Right cardiac atrium (tissue), 5 donors: ENCODE data around the gene GSTA3. TPM values are rescaled to one million over a fixed set of nuclear protein-coding genes. Genes with fewer than 3 reads are reported as not detected.
A peak's percentile ranks its signal among the peaks of the same experiment; 100 is the strongest.
"Not testable (repeated sequence)": the region's sequence is repeated elsewhere in the genome, so short reads cannot be mapped to it uniquely, and the experiment has no call there.

Experiments used
- ATAC-seq, 2 donors: fragments of 200-7000 bp; cut with Tn5 transposase; one replicate each; pipeline versions ENCODE4 v1.8.0 to v1.9.1; 2020; ENCODE audit warnings: moderate library complexity in 2 of 2, mild to moderate bottlenecking in 1 of 2
- DNase-seq, 3 donors: peaks; one replicate each; pipeline ENCODE4 v3.0.0-alpha.2; 2020
- H3K27ac ChIP-seq: one replicate; pipeline ENCODE4 v1.5.1; 2013; ENCODE audit warnings: mild to moderate bottlenecking, low read length, control low read depth, moderate library complexity
- H3K27me3 ChIP-seq: one replicate; pipeline ENCODE4 v1.6.1; 2013; ENCODE audit not compliant: control insufficient read depth, insufficient read depth
- H3K4me1 ChIP-seq: one replicate; pipeline ENCODE4 v1.6.1; 2013; ENCODE audit warnings: low read length; ENCODE audit not compliant: control insufficient read depth, insufficient read depth
- H3K4me3 ChIP-seq: one replicate; pipeline ENCODE4 v1.5.1; 2013; ENCODE audit warnings: low read length, control low read depth
- H3K9me3 ChIP-seq: one replicate; pipeline ENCODE4 v1.6.1; 2013; ENCODE audit warnings: low read length; ENCODE audit not compliant: control insufficient read depth
- WGBS: extraction: QIAGEN DNeasy Blood & Tissue Kit; methylation state at CpG from one replicate; pipeline ENCODE4 v1.1.7; 2013; 5-methylcytosine and 5-hydroxymethylcytosine counted together
- intact Hi-C, 4 donors: fragments of 100-400 bp; cut with DNase I; formaldehyde crosslinking; loops; one replicate each; pipeline versions ENCODE4 v1.11.0 to v1.14.0; 2022 to 2023
- polyA plus RNA-seq: library from polyadenylated mRNA; stranded (reverse); fragments of 200-250 nt; gene quantifications from one replicate; pipeline ENCODE4 v1.2.3, GENCODE V29; 2013
- total RNA-seq, 4 donors: library from RNA; stranded (reverse); fragmentation: NEBNext Ultra II Directional; extraction: Animal tissue kit (Norgen Biotek cat#: 25700); gene quantifications; one replicate each; pipeline ENCODE4 v1.2.1, GENCODE V29; 2021
- donor health status: healthy with polysubstance abuse.
- donor health status: DM: no; HTN: yes; CAD: no.
- donor health status: DM: no; HTN: no; CAD: no.
- donor health status: DM: no; HTN: yes; CAD: no; lungs with severe emphysema.
- donor health status: DM: yes; HTN: yes; CAD: no.

GSTA3 gene
- total and polyA plus RNA-seq, 5 donors = not detected

DNA sequence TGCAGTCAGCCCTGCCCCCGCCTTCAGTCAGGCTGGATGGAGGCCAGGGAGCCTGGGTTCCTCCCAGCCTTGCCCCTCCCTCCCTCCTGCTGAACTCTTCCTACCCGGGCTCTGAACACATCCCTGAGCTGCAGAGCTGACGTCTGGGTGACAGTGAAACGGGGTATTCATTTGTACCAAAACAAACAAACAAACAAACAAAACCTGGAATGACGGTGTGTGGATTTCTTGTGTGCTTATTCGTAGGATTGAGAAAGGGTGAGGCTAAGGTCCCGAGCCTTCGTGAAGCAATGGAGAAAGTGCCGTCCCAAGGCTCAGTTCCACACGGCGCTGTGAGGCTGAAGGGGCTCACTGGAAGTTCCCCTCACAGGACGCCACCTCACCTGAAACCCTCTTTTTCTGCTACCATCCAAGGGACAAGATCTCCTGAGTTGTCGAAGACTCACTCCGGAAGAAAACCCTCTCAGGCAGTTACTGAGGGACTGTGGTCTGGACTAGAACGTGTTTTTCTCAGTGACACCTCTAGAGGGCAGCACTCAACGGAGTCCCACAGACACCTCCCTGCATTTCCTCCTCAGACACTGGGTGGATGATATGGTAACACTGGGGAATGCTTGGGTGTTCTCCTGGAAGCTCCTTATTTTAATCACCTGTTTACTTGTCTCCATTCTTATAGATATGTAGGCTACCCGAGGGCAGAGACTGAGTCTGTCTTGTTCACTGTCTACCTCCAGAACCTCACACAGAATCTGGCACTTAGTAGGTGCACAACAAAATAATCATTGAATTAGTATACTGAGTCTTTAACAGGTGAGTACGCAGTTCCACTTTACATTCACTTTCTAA, 27.3 kb downstream of the GSTA3 start:
- H3K4me1 ChIP-seq = no peaks in the 10 kb centered on the region
- no peaks in the 10 kb centered on the region for H3K9me3 ChIP-seq
- WGBS = 13% methylated on average over 18 of the region's 18 CpGs
- H3K27me3 ChIP-seq = no peaks in the 10 kb centered on the region
- DNase-seq (peak; percentile 50 to 78 (median 73)), ATAC-seq (peak; percentile 98 to 99)
- intact Hi-C loops = no loop called here
- H3K4me3 ChIP-seq = peak overlapping the region; percentile 42
- H3K27ac ChIP-seq = no peak overlapping the region

- H3K4me3 ChIP-seq = peak overlapping the region; percentile 42
- H3K27ac ChIP-seq = no peak overlapping the region
- ATAC-seq (peak in 1 of 2 donors; percentile 52), DNase-seq (no peak)
- WGBS = 63% methylated on average over 4 of the region's 4 CpGs
- no peaks in the 10 kb centered on the region for H3K27me3 ChIP-seq
- intact Hi-C loops = no loop called here
- H3K4me1 ChIP-seq = no peaks in the 10 kb centered on the region
- no peaks in the 10 kb centered on the region for H3K9me3 ChIP-seq
These were observed 27.9 kb downstream of the GSTA3 start for GRCh38 chr6:52881662-52881995.

DNA sequence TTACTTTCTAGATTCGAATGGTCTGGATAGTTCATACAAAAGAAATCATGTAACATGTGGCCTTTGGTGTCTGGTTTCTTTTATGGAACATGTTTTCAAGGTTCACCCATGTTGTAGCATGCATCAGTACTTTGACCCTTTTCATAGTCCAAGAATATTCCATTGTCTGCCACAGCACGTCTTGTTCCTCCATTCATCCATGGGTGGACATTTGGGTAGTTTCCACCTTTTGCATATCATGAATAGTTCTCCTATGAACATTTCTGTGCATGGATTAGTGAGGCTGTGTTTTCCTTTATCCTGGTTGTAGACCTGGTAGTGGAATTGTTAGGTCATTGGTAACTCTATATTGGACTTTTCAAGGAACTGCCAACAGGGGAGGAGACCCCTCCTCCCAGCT, 31.7 kb downstream of the GSTA3 start:
- no peak for ATAC-seq
- intact Hi-C loops = no loop called here
- WGBS = 77% methylated on average over 2 of the region's 2 CpGs
- Histone ChIP-seq H3K4me1 (no peaks in the 10 kb centered on the region), H3K4me3 (no peak overlapping the region), H3K9me3 (no peaks in the 10 kb centered on the region), H3K27ac (no peak overlapping the region), H3K27me3 (no peaks in the 10 kb centered on the region)
- no peak for DNase-seq

- Histone ChIP-seq H3K27ac (no peak overlapping the region), H3K4me1 (no peaks in the 10 kb centered on the region), H3K9me3 (no peaks in the 10 kb centered on the region), H3K4me3 (no peak overlapping the region), H3K27me3 (no peaks in the 10 kb centered on the region)
- DNase-seq (no peak), ATAC-seq (no peak)
- whole genome bisulfite sequencing = 51% methylated on average over 3 of the region's 3 CpGs
- intact Hi-C loops = no loop called here
These were observed 32.3 kb downstream of the GSTA3 start for GRCh38 chr6:52877168-52877567.

DNA sequence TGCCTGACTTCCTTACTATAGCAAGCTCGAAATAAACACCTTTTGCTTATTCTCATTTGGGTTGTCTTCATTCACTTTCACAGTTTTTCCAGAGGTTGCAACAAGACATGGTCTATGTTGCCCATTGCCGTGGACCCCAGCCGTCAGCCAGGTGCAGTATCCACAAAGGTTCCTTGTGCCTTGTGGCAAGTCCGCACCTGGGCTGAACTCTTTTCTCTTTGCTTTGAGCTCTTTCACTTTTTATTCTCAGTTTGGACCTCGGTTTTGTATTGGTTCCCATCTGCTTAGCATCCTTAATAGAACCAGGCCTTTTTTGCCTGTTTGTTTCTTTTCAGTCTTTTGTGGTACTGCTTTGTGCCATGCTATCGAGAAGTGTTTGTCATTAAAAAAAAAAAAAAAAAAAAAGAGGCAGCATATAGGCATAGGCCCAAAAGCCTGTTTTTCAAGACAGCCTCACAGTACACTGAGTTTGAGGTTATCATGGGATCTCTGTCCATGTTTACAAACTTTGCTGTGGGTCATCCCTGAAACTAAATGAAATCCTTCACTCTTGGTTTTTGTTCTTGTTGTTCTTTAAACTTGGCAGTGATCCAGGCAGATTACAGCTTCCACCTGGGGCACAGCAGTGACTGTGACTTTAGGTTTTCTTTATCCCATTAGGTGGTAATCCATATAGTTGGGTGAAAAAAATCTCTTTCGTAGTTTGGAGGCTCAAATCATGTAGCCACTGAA, 33.3 kb downstream of the GSTA3 start:
- Histone ChIP-seq H3K4me3 (no peak overlapping the region), H3K27ac (no peak overlapping the region), H3K27me3 (no peaks in the 10 kb centered on the region), H3K9me3 (no peaks in the 10 kb centered on the region), H3K4me1 (no peaks in the 10 kb centered on the region)
- WGBS = 89% methylated on average over 7 of the region's 7 CpGs
- intact Hi-C loops = no loop called here
- DNase-seq (no peak), ATAC-seq (no peak)

DNA sequence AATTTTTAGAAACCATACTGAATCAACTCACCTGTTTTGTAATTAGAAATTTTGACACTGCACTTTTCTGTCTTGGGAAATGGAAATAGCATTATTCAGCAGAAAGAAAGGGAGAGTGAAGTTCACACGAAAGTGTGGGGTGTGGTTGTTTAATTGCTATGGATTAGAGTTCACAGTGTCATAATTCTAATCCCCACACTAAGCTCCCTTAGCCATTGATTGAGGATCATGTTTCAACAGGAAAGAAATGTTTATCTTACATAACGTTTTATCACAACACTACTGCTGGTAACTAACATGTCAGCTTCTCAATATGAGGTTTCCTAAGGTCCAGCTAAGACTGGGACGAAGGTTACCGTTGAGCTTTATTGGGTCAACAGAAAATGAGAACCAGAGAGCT, 37.5 kb downstream of the GSTA3 start:
- Histone ChIP-seq H3K27me3 (no peaks in the 10 kb centered on the region), H3K4me3 (no peak overlapping the region), H3K9me3 (no peaks in the 10 kb centered on the region), H3K4me1 (no peaks in the 10 kb centered on the region), H3K27ac (no peak overlapping the region)
- 41% methylated on average over 4 of the region's 4 CpGs for WGBS
- DNase-seq (no peak), ATAC-seq (no peak)
- intact Hi-C loops = no loop called here

GRCh38 chr6:52871621-52872020, 37.9 kb downstream of the GSTA3 start:
- 50% methylated on average over 3 of the region's 3 CpGs for WGBS
- ATAC-seq = no peak
- no peak overlapping the region for H3K27ac ChIP-seq
- no peak overlapping the region for H3K4me3 ChIP-seq
- no peaks in the 10 kb centered on the region for H3K4me1 ChIP-seq
- intact Hi-C loops = no loop called here
- H3K9me3 ChIP-seq = no peaks in the 10 kb centered on the region
- DNase-seq = no peak
- no peaks in the 10 kb centered on the region for H3K27me3 ChIP-seq

DNA sequence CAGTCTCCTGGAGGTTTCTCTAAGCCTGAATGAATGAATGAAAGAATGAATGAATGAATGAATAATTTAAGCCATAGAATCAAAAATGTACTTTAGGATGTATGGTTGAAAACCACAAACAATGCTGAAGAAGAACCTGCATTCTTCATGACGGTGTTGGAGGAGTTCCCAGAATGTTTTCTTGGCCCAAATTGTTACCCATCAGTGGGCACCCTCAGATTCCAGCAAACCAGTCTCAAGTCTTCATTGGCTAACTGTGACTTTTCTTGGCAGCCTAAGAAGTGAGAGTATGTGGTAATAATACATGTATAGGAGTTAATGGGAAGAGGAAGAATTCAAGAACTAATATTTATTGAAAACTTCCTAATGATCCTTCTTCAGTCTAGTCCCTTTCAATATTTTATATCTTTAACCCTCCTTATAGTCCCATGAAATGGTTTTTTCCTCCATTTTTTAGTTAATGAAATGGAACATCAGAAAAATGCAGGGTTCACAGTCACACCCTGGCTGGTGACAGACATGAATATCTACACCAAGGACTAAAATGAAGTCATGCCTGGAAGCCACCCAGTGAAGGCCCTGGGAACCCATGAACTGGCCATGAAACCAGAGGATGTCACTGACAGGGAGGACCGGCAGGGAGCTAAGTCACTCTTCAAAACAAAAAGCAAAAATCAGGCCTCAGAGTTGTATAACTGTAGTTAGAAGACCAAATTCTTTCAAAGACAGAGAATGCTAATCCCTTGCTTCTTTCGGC, 39.0 kb downstream of the GSTA3 start:
- WGBS = 71% methylated on average over 3 of the region's 3 CpGs
- H3K9me3 ChIP-seq, DNase-seq, H3K4me3 ChIP-seq, H3K27ac ChIP-seq, intact Hi-C loops, H3K27me3 ChIP-seq, H3K4me1 ChIP-seq, ATAC-seq: not testable (repeated sequence)

- not testable (repeated sequence) for ATAC-seq
- WGBS = 65% methylated on average over 5 of the region's 5 CpGs
These were observed 40.6 kb downstream of the GSTA3 start for GRCh38 chr6:52868899-52869298.

GRCh38 chr6:52868240-52868639, 41.3 kb downstream of the GSTA3 start:
- DNase-seq (no peak), ATAC-seq (no peak)
- intact Hi-C loops = no loop called here
- Histone ChIP-seq H3K9me3 (no peaks in the 10 kb centered on the region), H3K27me3 (no peaks in the 10 kb centered on the region), H3K4me3 (no peak overlapping the region), H3K27ac (no peak overlapping the region), H3K4me1 (no peaks in the 10 kb centered on the region)
- WGBS = 87% methylated on average over 1 of the region's 1 CpG

More at GRCh38 chr6:52868899-52869298, 40.6 kb downstream of the GSTA3 start:
- DNase-seq, H3K4me3 ChIP-seq, intact Hi-C loops, H3K27me3 ChIP-seq, H3K9me3 ChIP-seq, H3K27ac ChIP-seq, H3K4me1 ChIP-seq: not testable (repeated sequence)

- H3K9me3 ChIP-seq, intact Hi-C loops, H3K4me3 ChIP-seq, DNase-seq, H3K4me1 ChIP-seq, H3K27me3 ChIP-seq, ATAC-seq, H3K27ac ChIP-seq: not testable (repeated sequence)
- 87% methylated on average over 7 of the region's 7 CpGs for WGBS
These were observed 48.3 kb downstream of the GSTA3 start for GRCh38 chr6:52861151-52861550.
